ENCODE data around the gene DMP1.
A peak's percentile ranks its signal among the peaks of the same experiment; 100 is the strongest.
"Not testable (repeated sequence)": the region's sequence is repeated elsewhere in the genome, so short reads cannot be mapped to it uniquely, and the experiment has no call there.

The DMP1 gene

DNA sequence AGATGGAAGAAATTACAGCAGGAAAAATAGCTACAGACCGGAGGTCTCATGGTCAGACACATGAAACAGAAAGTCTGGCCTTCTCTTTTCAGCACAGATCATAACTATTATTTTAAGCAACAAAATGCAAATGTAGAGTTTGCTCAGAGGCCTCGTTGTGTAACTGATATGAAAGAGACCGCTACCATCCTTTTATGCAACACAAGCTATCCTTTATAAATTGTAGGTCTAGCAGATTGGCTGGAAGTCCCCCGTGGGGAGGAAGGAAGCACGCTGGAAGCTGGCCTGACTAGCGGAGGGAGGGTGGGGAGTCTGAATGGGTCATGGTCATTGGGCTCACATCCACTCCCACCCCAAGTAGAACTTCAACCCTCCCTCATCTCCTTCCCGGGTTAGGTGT is 27.7 kb downstream of the DMP1 start:
- Histone ChIP-seq H3K9ac (ENCODE audit: low read length) (no peak overlapping the region), H3K4me1 (ENCODE audit: low read length) (no peaks in the 10 kb centered on the region), H3K36me3 (replicated peaks; ENCODE audit: low read depth, low read length) (no peaks in the 10 kb centered on the region), H3K9me3 (ENCODE audit: insufficient read depth, low read length) (no peaks in the 10 kb centered on the region; the same call in 1 of the 2 replicates), H2AFZ (ENCODE audit: low read depth, low read length) (no peak overlapping the region), H3K79me2 (ENCODE audit: low read length) (no peaks in the 10 kb centered on the region), H3K4me2 (ENCODE audit: low read length) (no peak overlapping the region), H3K27me3 (ENCODE audit: low read depth, low read length) (no peaks in the 10 kb centered on the region), H3K27ac (ENCODE audit: low read length) (no peak overlapping the region), H4K20me1 (ENCODE audit: insufficient read depth, low read length) (no peaks in the 10 kb centered on the region), H3K4me3 (ENCODE audit: low read length) (no peak overlapping the region)
- TF ChIP-seq EZH2phosphoT487 (IDR thresholded peaks at IDR 0.05; ENCODE audit: low read depth), result no peak
- TF ChIP-seq, protein P1, sequence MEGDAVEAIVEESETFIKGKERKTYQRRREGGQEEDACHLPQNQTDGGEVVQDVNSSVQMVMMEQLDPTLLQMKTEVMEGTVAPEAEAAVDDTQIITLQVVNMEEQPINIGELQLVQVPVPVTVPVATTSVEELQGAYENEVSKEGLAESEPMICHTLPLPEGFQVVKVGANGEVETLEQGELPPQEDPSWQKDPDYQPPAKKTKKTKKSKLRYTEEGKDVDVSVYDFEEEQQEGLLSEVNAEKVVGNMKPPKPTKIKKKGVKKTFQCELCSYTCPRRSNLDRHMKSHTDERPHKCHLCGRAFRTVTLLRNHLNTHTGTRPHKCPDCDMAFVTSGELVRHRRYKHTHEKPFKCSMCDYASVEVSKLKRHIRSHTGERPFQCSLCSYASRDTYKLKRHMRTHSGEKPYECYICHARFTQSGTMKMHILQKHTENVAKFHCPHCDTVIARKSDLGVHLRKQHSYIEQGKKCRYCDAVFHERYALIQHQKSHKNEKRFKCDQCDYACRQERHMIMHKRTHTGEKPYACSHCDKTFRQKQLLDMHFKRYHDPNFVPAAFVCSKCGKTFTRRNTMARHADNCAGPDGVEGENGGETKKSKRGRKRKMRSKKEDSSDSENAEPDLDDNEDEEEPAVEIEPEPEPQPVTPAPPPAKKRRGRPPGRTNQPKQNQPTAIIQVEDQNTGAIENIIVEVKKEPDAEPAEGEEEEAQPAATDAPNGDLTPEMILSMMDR (IDR thresholded peaks at IDR 0.05; ENCODE audit: low read depth, low read length), result no peak

DNA sequence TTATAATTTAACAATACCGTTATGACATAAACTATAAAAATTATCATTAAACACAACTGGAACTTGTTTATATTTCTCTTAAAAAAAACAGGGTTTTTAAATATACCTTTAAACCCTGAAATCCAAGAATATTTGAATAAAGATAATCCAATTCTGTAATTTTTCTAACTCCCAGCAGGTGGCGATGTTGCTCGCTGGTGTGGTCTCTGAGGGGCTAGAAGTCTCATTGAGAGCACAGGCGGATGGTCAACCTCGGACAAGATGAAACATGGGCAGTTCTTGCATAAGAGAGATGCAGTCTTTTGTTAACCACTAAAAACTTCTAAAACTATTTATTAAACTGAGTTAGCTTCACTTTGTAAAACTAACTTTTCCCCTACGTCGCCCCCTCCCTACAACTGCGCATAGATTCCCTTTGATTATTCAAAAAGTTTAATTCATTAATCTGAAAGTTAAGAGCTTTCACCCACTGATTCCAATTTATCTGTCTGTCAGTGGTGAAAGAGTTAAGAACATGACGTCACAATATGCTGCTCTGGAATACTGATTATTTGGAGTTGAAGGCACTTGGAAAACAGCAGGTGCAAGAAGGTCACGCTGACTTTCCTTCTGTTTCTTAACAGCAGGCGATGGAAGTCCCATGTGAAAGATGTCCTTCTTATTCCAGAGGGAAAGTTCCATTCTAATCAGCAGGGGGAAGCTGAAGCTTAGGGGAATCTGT is 29.5 kb downstream of the DMP1 start:
- no peak overlapping the region for H3K4me3 ChIP-seq (ENCODE audit: low read length)
- H3K27me3 ChIP-seq (ENCODE audit: low read depth, low read length), result no peaks in the 10 kb centered on the region
- H3K4me2 ChIP-seq (ENCODE audit: low read length), result no peak overlapping the region
- TF ChIP-seq, protein P1 (IDR thresholded peaks at IDR 0.05; ENCODE audit: low read depth, low read length), result peak; percentile 88
- no peak for TF ChIP-seq EZH2phosphoT487 (IDR thresholded peaks at IDR 0.05; ENCODE audit: low read depth)
- no peaks in the 10 kb centered on the region for H3K79me2 ChIP-seq (ENCODE audit: low read length)
- H3K27ac ChIP-seq (ENCODE audit: low read length), result no peak overlapping the region
- H2AFZ ChIP-seq (ENCODE audit: low read depth, low read length), result no peak overlapping the region
- no peak overlapping the region for H3K9ac ChIP-seq (ENCODE audit: low read length)
- no peaks in the 10 kb centered on the region for H3K4me1 ChIP-seq (ENCODE audit: low read length)
- H4K20me1 ChIP-seq (ENCODE audit: insufficient read depth, low read length), result no peaks in the 10 kb centered on the region
- no peaks in the 10 kb centered on the region; the same call in 1 of the 2 replicates for H3K9me3 ChIP-seq (ENCODE audit: insufficient read depth, low read length)
- H3K36me3 ChIP-seq (replicated peaks; ENCODE audit: low read depth, low read length), result no peaks in the 10 kb centered on the region

DNA sequence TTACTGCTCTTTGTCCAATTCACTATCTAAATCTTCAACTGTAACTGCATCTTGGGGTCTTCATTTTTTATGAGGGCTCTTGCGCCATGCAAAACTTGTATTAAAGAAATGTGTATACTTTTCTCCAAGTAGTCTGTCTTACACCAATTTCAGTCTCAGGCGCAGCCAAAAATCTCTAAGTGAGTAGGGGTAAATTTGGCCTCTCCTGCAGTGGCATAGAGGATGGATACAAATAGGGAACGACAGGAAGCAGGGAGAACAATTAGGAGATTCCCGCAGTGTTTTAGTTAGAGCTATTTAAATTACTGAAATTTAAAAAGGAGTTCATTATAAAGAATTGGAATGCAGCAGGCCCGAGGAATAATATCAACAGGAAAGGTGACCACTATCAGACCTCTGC is 30.2 kb downstream of the DMP1 start:
- Histone ChIP-seq H3K4me1 (ENCODE audit: low read length) (no peaks in the 10 kb centered on the region), H2AFZ (ENCODE audit: low read depth, low read length) (no peak overlapping the region), H4K20me1 (ENCODE audit: insufficient read depth, low read length) (no peaks in the 10 kb centered on the region), H3K79me2 (ENCODE audit: low read length) (no peaks in the 10 kb centered on the region), H3K27ac (ENCODE audit: low read length) (no peak overlapping the region), H3K9me3 (ENCODE audit: insufficient read depth, low read length) (no peaks in the 10 kb centered on the region; the same call in 1 of the 2 replicates), H3K36me3 (replicated peaks; ENCODE audit: low read depth, low read length) (no peaks in the 10 kb centered on the region), H3K4me3 (ENCODE audit: low read length) (no peak overlapping the region), H3K4me2 (ENCODE audit: low read length) (no peak overlapping the region), H3K9ac (ENCODE audit: low read length) (no peak overlapping the region), H3K27me3 (ENCODE audit: low read depth, low read length) (no peaks in the 10 kb centered on the region)
- TF ChIP-seq, protein P1 (IDR thresholded peaks at IDR 0.05; ENCODE audit: low read depth, low read length), result no peak
- no peak for TF ChIP-seq EZH2phosphoT487 (IDR thresholded peaks at IDR 0.05; ENCODE audit: low read depth)

DNA sequence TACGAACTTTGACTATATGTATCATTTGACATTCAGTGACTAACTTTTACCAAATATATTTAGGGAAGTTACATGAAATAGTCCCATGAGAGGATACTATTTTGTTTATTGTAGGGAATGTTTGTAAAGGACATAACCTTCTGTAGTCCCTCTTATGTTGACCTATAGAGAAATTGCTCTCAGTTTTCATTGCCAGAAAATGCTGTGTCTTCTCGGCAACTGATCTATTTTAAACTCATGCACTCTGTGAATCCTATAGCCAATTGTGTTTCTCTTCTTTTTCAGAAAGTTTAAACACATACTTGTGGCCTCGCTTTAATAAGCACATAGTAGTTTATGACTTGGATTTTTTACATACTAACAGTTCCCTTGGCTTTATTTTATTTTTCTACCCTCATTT is 38.2 kb downstream of the DMP1 start:
- H3K9me3 ChIP-seq (ENCODE audit: insufficient read depth, low read length), result no peaks in the 10 kb centered on the region
- no peak overlapping the region for H3K4me3 ChIP-seq (ENCODE audit: low read length)
- H3K79me2 ChIP-seq (ENCODE audit: low read length), result no peaks in the 10 kb centered on the region
- no peak overlapping the region for H3K27ac ChIP-seq (ENCODE audit: low read length)
- H4K20me1 ChIP-seq (ENCODE audit: insufficient read depth, low read length), result no peaks in the 10 kb centered on the region
- no peak for TF ChIP-seq EZH2phosphoT487 (IDR thresholded peaks at IDR 0.05; ENCODE audit: low read depth)
- TF ChIP-seq, protein P1 (IDR thresholded peaks at IDR 0.05; ENCODE audit: low read depth, low read length), result no peak
- H2AFZ ChIP-seq (ENCODE audit: low read depth, low read length), result no peak overlapping the region
- no peak overlapping the region for H3K4me2 ChIP-seq (ENCODE audit: low read length)
- no peaks in the 10 kb centered on the region for H3K4me1 ChIP-seq (ENCODE audit: low read length)
- H3K9ac ChIP-seq (ENCODE audit: low read length), result no peak overlapping the region
- H3K36me3 ChIP-seq (replicated peaks; ENCODE audit: low read depth, low read length), result no peaks in the 10 kb centered on the region
- H3K27me3 ChIP-seq (ENCODE audit: low read depth, low read length), result no peaks in the 10 kb centered on the region

GRCh38 chr4:87690947-87691346 is 40.9 kb downstream of the DMP1 start:
- not testable (repeated sequence) for H3K9me3 ChIP-seq (ENCODE audit: insufficient read depth, low read length); H3K9ac ChIP-seq (ENCODE audit: low read length); H3K27ac ChIP-seq (ENCODE audit: low read length); H4K20me1 ChIP-seq (ENCODE audit: insufficient read depth, low read length); H2AFZ ChIP-seq (ENCODE audit: low read depth, low read length); H3K79me2 ChIP-seq (ENCODE audit: low read length); H3K4me2 ChIP-seq (ENCODE audit: low read length); H3K4me3 ChIP-seq (ENCODE audit: low read length); H3K36me3 ChIP-seq (replicated peaks; ENCODE audit: low read depth, low read length); H3K27me3 ChIP-seq (ENCODE audit: low read depth, low read length); H3K4me1 ChIP-seq (ENCODE audit: low read length)

DNA sequence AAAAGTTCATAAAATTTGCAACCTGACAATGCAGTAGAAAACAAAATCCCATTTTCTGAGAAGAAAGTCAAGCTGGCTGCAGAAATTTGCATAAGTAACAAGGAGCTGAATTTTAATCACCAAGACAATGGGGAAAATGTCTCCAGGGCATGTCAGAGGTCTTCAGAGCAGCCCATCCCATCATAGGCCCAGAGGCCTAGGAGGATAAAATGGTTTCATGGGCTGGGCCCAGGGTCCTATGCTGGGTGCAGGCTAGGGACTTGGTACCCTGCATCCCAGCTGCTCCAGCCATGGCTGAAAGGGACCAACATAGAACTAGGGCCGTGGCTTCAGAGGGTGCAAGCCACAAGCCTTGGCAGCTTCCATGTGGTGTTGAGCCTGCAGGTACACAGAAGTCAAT is 42.0 kb downstream of the DMP1 start:
- H3K4me1 ChIP-seq (ENCODE audit: low read length); H3K27me3 ChIP-seq (ENCODE audit: low read depth, low read length); H3K4me2 ChIP-seq (ENCODE audit: low read length); H3K79me2 ChIP-seq (ENCODE audit: low read length); H3K36me3 ChIP-seq (replicated peaks; ENCODE audit: low read depth, low read length); H2AFZ ChIP-seq (ENCODE audit: low read depth, low read length); H4K20me1 ChIP-seq (ENCODE audit: insufficient read depth, low read length); H3K4me3 ChIP-seq (ENCODE audit: low read length); H3K27ac ChIP-seq (ENCODE audit: low read length); H3K9ac ChIP-seq (ENCODE audit: low read length); H3K9me3 ChIP-seq (ENCODE audit: insufficient read depth, low read length): not testable (repeated sequence)

All from OCI-LY3 (cell line).